GM21528 (cell line): ENCODE results near the gene COX19.

Experiments used
- ATAC-seq: cut with Tn5 transposase; IDR thresholded peaks from one replicate; pipeline ENCODE4 v1.9.1; 2021; ENCODE audit warnings: mild to moderate bottlenecking, moderate library complexity; ENCODE audit not compliant: unreplicated experiment, low FRiP score

The COX19 gene

DNA sequence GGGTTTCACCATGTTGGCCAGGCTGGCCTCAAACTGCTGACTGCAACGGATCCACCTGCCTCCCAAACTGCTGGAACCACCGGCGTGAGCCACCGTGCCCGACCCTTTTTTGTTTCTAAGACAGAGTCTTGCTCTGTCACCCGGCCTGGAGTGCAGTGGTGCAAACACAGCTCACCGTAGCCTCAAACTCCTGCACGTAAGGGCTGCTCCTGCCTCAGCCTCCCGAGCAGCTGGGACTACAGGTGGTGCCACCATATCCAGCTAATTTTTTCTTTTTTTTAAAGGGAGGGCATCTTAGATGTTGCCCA is 57.3 kb downstream of the COX19 start:
- ATAC-seq = no peak

DNA sequence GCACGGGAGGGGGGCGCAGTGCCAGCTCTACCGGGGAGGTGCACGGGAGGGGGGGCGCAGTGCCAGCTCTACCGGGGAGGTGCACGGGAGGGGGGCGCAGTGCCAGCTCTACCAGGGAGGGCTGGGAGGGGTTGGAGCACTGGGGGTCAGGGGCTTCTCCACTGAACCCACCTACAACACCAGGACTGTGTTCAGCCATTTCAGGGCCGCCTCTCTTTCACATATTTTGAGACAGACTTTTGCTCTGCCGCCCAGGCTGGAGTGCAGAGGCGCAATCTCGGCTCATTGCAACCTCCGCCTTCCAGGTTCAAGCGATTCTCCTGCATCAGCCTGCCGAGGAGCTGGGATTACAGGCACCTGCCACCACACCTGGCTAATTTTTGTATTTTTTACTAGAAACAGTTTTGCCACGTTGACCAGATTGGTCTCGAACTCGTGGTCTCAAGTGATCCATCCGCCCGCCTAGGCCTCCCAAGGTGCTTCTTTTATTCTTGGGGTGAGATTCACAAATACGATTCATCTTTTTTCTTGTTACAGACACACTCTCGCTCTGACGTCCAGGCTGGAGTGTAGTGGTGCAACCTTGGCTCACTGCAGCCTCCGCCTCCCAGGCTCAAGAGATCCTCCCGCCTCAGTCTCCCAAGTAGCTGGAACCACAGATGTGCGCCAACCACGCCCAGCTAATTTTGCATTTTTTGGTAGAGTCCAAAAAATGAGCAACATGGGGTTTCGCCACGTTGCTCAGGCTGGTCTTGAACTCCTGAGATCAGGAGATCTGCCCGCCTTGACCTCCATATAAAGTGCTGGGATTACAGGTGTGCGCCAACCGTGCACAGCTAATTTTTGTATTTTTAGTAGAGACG is 57.9 kb downstream of the COX19 start:
- ATAC-seq = no peak

- ATAC-seq = no peak
These were observed 58.9 kb downstream of the COX19 start for GRCh38 chr7:916291-916941.
